ENCODE data around the gene HOXD11. TPM values are rescaled to one million over a fixed set of nuclear protein-coding genes. Genes with fewer than 3 reads are reported as not detected.

The HOXD11 gene
- total RNA-seq, 2 donors from 2014 or later = not detected

- H3K4me1 ChIP-seq = peaks cover 27% of the 10 kb centered on the region
- H3K27ac ChIP-seq = no peak overlapping the region
- 23 to 42% methylated on average over 5 of the region's 5 CpGs for WGBS, 2 donors
- intact Hi-C loops (cut with DNase I) = no loop called here
- H3K9me3 ChIP-seq = no peaks in the 10 kb centered on the region
- no peak overlapping the region for H3K4me3 ChIP-seq
- ATAC-seq = no peak
- TF ChIP-seq POLR2A (IDR thresholded peaks at IDR 0.05) = no peak
- TF ChIP-seq CTCF (IDR thresholded peaks at IDR 0.05) = no peak
- no peaks in the 10 kb centered on the region for H3K36me3 ChIP-seq (replicated peaks in 1 of 2; ENCODE audit: insufficient read depth in 1 of 2, low read depth in 2 of 2)
- DNase-seq = no peak
- H3K27me3 ChIP-seq = peaks cover 6 to 74% of the 10 kb centered on the region in 2 donors
These were observed 16.2 kb upstream of the HOXD11 start for GRCh38 chr2:176090862-176091261.

- intact Hi-C loops (cut with DNase I) = no loop called here
- H3K4me3 ChIP-seq = no peak overlapping the region
- ATAC-seq (no peak), DNase-seq (no peak)
- WGBS, 2 donors = 6 to 7% methylated on average over 31 of the region's 31 CpGs
- peaks cover 24% of the 10 kb centered on the region for H3K4me1 ChIP-seq
- peaks cover 6 to 69% of the 10 kb centered on the region in 2 donors for H3K27me3 ChIP-seq
- no peaks in the 10 kb centered on the region for H3K36me3 ChIP-seq (replicated peaks in 1 of 2; ENCODE audit: insufficient read depth in 1 of 2, low read depth in 2 of 2)
- TF ChIP-seq CTCF (IDR thresholded peaks at IDR 0.05) = no peak
- no peak for TF ChIP-seq POLR2A (IDR thresholded peaks at IDR 0.05)
- H3K27ac ChIP-seq = no peak overlapping the region
- H3K9me3 ChIP-seq = no peaks in the 10 kb centered on the region
These were observed 15.5 kb upstream of the HOXD11 start for GRCh38 chr2:176091329-176092258.

- DNase-seq = no peak
- H3K27me3 ChIP-seq = peaks cover 5 to 67% of the 10 kb centered on the region in 2 donors
- no peaks in the 10 kb centered on the region for H3K36me3 ChIP-seq (replicated peaks in 1 of 2; ENCODE audit: insufficient read depth in 1 of 2, low read depth in 2 of 2)
- no peak within 1 kb of the TSS for H3K27ac ChIP-seq
- peaks cover 33% of the 10 kb centered on the region for H3K4me1 ChIP-seq
- H3K9me3 ChIP-seq = no peaks in the 10 kb centered on the region
- WGBS, 2 donors = 3 to 12% methylated on average over 33 to 76 of the region's 95 CpGs
- no peak for ATAC-seq
- no peak within 1 kb of the TSS for H3K4me3 ChIP-seq
- intact Hi-C loops (cut with DNase I) = no loop called here
- no peak for TF ChIP-seq POLR2A (IDR thresholded peaks at IDR 0.05)
- TF ChIP-seq CTCF (IDR thresholded peaks at IDR 0.05) = no peak
These were observed 14.6 kb upstream of the HOXD11 start, which contains the start of gene HOXD13 for GRCh38 chr2:176092270-176093144. HOXD13 (plus strand) TSS chr2:176092721; CDS start chr2:176092891, 170 bp downstream.

GRCh38 chr2:176093145-176093897 lies 13.8 kb upstream of the HOXD11 start:
- Histone ChIP-seq H3K36me3 (replicated peaks in 1 of 2; ENCODE audit: insufficient read depth in 1 of 2, low read depth in 2 of 2) (no peaks in the 10 kb centered on the region), H3K27ac (no peak overlapping the region), H3K4me1 (peaks cover 32% of the 10 kb centered on the region), H3K4me3 (no peak overlapping the region), H3K9me3 (no peaks in the 10 kb centered on the region), H3K27me3 (peaks cover 0 to 63% of the 10 kb centered on the region in 2 donors)
- WGBS, 2 donors = 3 to 12% methylated on average over 18 to 51 of the region's 53 CpGs
- DNase-seq (no peak), ATAC-seq (no peak)
- intact Hi-C loops (cut with DNase I) = no loop called here
- TF ChIP-seq POLR2A (IDR thresholded peaks at IDR 0.05) (no peak), CTCF (IDR thresholded peaks at IDR 0.05) (no peak)

All from body of pancreas (tissue), 4 donors.